IMR-90 (cell line): Measurements from ENCODE around the gene RFTN2. TPM values are rescaled to one million over a fixed set of nuclear protein-coding genes. Genes with fewer than 3 reads are reported as not detected.

Source experiments
- ATAC-seq: fragments of 200-7000 bp; cut with Tn5 transposase; 2 replicates; pipeline ENCODE4 v1.9.1; 2020; ENCODE audit warnings: low read depth, mild to moderate bottlenecking, moderate library complexity
- BruUV-seq: library from RNA; stranded (reverse); fragments of 400-500 nt; replicated peaks from 2 replicates; lab custom pipeline; 2021; lab: Mats Ljungman, UMichigan
- CTCF ChIA-PET: fragments of 300-600 bp; formaldehyde crosslinking; extraction: SDS; loops from one replicate; lab custom pipeline; 2021; ENCODE audit warnings: antibody characterized with exemption; lab: Yijun Ruan, JAX
- POLR2A ChIA-PET: fragments of 300-600 bp; sonication (Branson Sonifier 250); formaldehyde crosslinking; loops from one replicate; lab custom pipeline; 2022; ENCODE audit warnings: antibody characterized with exemption; ENCODE audit not compliant: unreplicated experiment; lab: Charles Lee
- DNase-seq: peaks from one replicate; pipeline ENCODE4 v3.0.0; 2013
- H2AFZ ChIP-seq: replicated peaks from 2 replicates; pipeline ENCODE3; 2013; ENCODE audit warnings: low read length, mild to moderate bottlenecking; ENCODE audit not compliant: poor library complexity
- H2AK5ac ChIP-seq: 2 replicates; pipeline ENCODE4 v1.6.1; 2013; ENCODE audit warnings: low read depth, low read length, inconsistent platforms
- H2AK9ac ChIP-seq: replicated peaks from 2 replicates; pipeline ENCODE3; 2013; ENCODE audit warnings: mild to moderate bottlenecking, low read depth, low read length, moderate library complexity; ENCODE audit not compliant: poor library complexity
- H2BK120ac ChIP-seq: 2 replicates; pipeline ENCODE4 v1.6.1; 2013; ENCODE audit warnings: low read depth, low read length, inconsistent platforms
- H2BK15ac ChIP-seq: 3 replicates; pipeline ENCODE4 v1.6.1; 2013; ENCODE audit warnings: low read depth, low read length, inconsistent platforms
- H2BK20ac ChIP-seq: 2 replicates; pipeline ENCODE4 v1.6.1; 2013; ENCODE audit warnings: low read depth, mild to moderate bottlenecking, inconsistent platforms, low read length, moderate library complexity
- H2BK5ac ChIP-seq: 2 replicates; pipeline ENCODE4 v1.6.1; 2013; ENCODE audit warnings: mild to moderate bottlenecking, low read depth, low read length, inconsistent platforms; ENCODE audit not compliant: poor library complexity, severe bottlenecking
- H3K14ac ChIP-seq: replicated peaks from 2 replicates; pipeline ENCODE4 v1.6.1; 2013; ENCODE audit warnings: low read depth, low read length, inconsistent platforms
- H3K18ac ChIP-seq: 2 replicates; pipeline ENCODE4 v1.6.1; 2013; ENCODE audit warnings: low read depth, low read length, control low read depth
- H3K23ac ChIP-seq: 2 replicates; pipeline ENCODE4 v1.6.1; 2013; ENCODE audit warnings: low read depth, low read length, inconsistent platforms
- H3K27ac ChIP-seq: 2 replicates; pipeline ENCODE4 v1.5.1; 2013; ENCODE audit warnings: mild to moderate bottlenecking, control low read depth, low read length; ENCODE audit not compliant: insufficient read depth
- H3K27me3 ChIP-seq: 2 replicates; pipeline ENCODE4 v1.6.1; 2013; ENCODE audit warnings: low read length; ENCODE audit not compliant: control insufficient read depth, insufficient read depth
- H3K36me3 ChIP-seq: 2 replicates; pipeline ENCODE4 v1.6.1; 2013; ENCODE audit warnings: low read length, mixed read lengths; ENCODE audit not compliant: control insufficient read depth, insufficient read depth
- H3K4ac ChIP-seq: 2 replicates; pipeline ENCODE4 v1.6.1; 2013; ENCODE audit warnings: low read depth, low read length, inconsistent platforms
- H3K4me1 ChIP-seq: 2 replicates; pipeline ENCODE4 v1.6.1; 2013; ENCODE audit warnings: low read length, mixed read lengths; ENCODE audit not compliant: control insufficient read depth, insufficient read depth
- H3K4me2 ChIP-seq: 2 replicates; pipeline ENCODE4 v1.6.1; 2013; ENCODE audit warnings: low read depth, mild to moderate bottlenecking, control low read depth, low read length, moderate library complexity
- H3K4me3 ChIP-seq: 2 replicates; pipeline ENCODE4 v1.5.1; 2013; ENCODE audit warnings: low read depth, mild to moderate bottlenecking, control low read depth, low read length, moderate library complexity; ENCODE audit not compliant: insufficient read depth
- H3K56ac ChIP-seq: 2 replicates; pipeline ENCODE4 v1.6.1; 2013; ENCODE audit warnings: low read length, inconsistent platforms; ENCODE audit not compliant: insufficient read depth; ENCODE audit errors: extremely low read depth
- H3K79me1 ChIP-seq, 2 experiments: 2 replicates each; pipeline ENCODE4 v1.6.1; 2013; ENCODE audit warnings: low read length in 2 of 2, inconsistent platforms in 1 of 2, low read depth in 1 of 2
- H3K9ac ChIP-seq: 2 replicates; pipeline ENCODE4 v1.6.1; 2013; ENCODE audit warnings: low read depth, low read length, control low read depth
- H3K9me1 ChIP-seq: 2 replicates; pipeline ENCODE4 v1.6.1; 2013; ENCODE audit warnings: low read length, inconsistent platforms; ENCODE audit not compliant: insufficient read depth
- H3K9me3 ChIP-seq: 2 replicates; pipeline ENCODE4 v1.6.1; 2013; ENCODE audit warnings: low read length; ENCODE audit not compliant: control insufficient read depth, insufficient read depth
- H4K20me1 ChIP-seq: 2 replicates; pipeline ENCODE4 v1.6.1; 2013; ENCODE audit warnings: low read length, inconsistent platforms; ENCODE audit not compliant: insufficient read depth
- H4K5ac ChIP-seq: 2 replicates; pipeline ENCODE4 v1.6.1; 2013; ENCODE audit warnings: mild to moderate bottlenecking, low read depth, low read length, control low read depth
- H4K8ac ChIP-seq, 2 experiments: 2 replicates each; pipeline ENCODE4 v1.6.1; 2013; ENCODE audit warnings: low read depth in 2 of 2, low read length in 2 of 2, control low read depth in 1 of 2, inconsistent platforms in 1 of 2
- H4K91ac ChIP-seq: 2 replicates; pipeline ENCODE4 v1.6.1; 2013; ENCODE audit warnings: low read depth, low read length, inconsistent platforms; ENCODE audit not compliant: insufficient read depth
- BHLHE40 ChIP-seq: fragments of 150-350 bp; IDR thresholded peaks from 2 replicates; pipeline ENCODE4 v1.6.1; 2016; ENCODE audit warnings: mild to moderate bottlenecking, low read depth, low read length
- CEBPB ChIP-seq: IDR thresholded peaks from 2 replicates; pipeline ENCODE4 v1.6.1; 2012; ENCODE audit warnings: low read depth, low read length, improper control_type of control experiment
- CHD1 ChIP-seq: IDR thresholded peaks from 2 replicates; pipeline ENCODE4 v1.6.1; 2012; ENCODE audit warnings: low read depth, low read length, improper control_type of control experiment
- FOS ChIP-seq: fragments of 150-350 bp; IDR thresholded peaks from 2 replicates; pipeline ENCODE4 v1.6.1; 2016; ENCODE audit warnings: low read depth, low read length
- MAFK ChIP-seq: IDR thresholded peaks from 2 replicates; pipeline ENCODE4 v1.6.1; 2012; ENCODE audit warnings: low read depth, low read length, improper control_type of control experiment
- MAZ ChIP-seq: IDR thresholded peaks from 2 replicates; pipeline ENCODE4 v1.6.1; 2012; ENCODE audit warnings: low read depth, mild to moderate bottlenecking, low read length, improper control_type of control experiment, moderate library complexity, borderline replicate concordance
- MXI1 ChIP-seq: IDR thresholded peaks from 2 replicates; pipeline ENCODE4 v1.6.1; 2012; ENCODE audit warnings: low read depth, mild to moderate bottlenecking, low read length, moderate library complexity, borderline replicate concordance
- NFE2L2 ChIP-seq: fragments of 150-350 bp; IDR thresholded peaks from 2 replicates; pipeline ENCODE4 v1.6.1; 2016; ENCODE audit warnings: low read depth, mild to moderate bottlenecking, low read length
- POLR2A ChIP-seq: IDR thresholded peaks from 2 replicates; pipeline ENCODE4 v1.6.1; 2012; ENCODE audit warnings: mild to moderate bottlenecking, low read depth, low read length
- RAD21 ChIP-seq: IDR thresholded peaks from 2 replicates; pipeline ENCODE4 v1.6.1; 2012; ENCODE audit warnings: low read length, improper control_type of control experiment
- RFX5 ChIP-seq: IDR thresholded peaks from 2 replicates; pipeline ENCODE4 v1.8.0; 2012; ENCODE audit warnings: low read depth, mild to moderate bottlenecking, low read length, moderate library complexity
- SMC3 ChIP-seq: fragments of 150-350 bp; IDR thresholded peaks from 2 replicates; pipeline ENCODE4 v1.6.1; 2016; ENCODE audit warnings: low read depth, mild to moderate bottlenecking, antibody characterized with exemption, low read length, moderate library complexity
- WGBS, 2 experiments: methylation state at CpG; one replicate each; pipeline versions ENCODE4 v1.1.5 to v1.1.7; 2013; ENCODE audit warnings: missing lambda C conversion rate in 2 of 2; ENCODE audit not compliant: insufficient read length in 1 of 2; ENCODE audit errors: extremely low coverage in 2 of 2; 5-methylcytosine and 5-hydroxymethylcytosine counted together
- dilution Hi-C: fragments of 300-500 bp; cut with HindIII; formaldehyde crosslinking; loops from one replicate; pipeline ENCODE4 v1.14.3; 2018; ENCODE audit warnings: low sequenced_read_pairs; ENCODE audit not compliant: unreplicated experiment
- in situ Hi-C: fragments of 300-500 bp; cut with MboI; formaldehyde crosslinking; loops from 3 replicates; pipeline ENCODE4 v1.14.3; 2019; ENCODE audit warnings: low sequenced_read_pairs, inconsistent platforms, mixed read lengths
- intact Hi-C: fragments of 100-400 bp; cut with micrococcal nuclease; formaldehyde crosslinking; loops from 2 replicates; pipeline ENCODE4 v1.10.0; 2022
- polyA plus RNA-seq, 3 experiments: library from polyadenylated mRNA; depleted of rRNA; stranded (reverse); fragments of >200 nt; gene quantifications; 2 replicates each; pipeline ENCODE4 v1.2.3, GENCODE V29; 2012; ENCODE audit warnings: low replicate concordance in 1 of 3
- total RNA-seq: library from RNA; depleted of rRNA; stranded (reverse); fragments of >200 nt; gene quantifications from 2 replicates; pipeline ENCODE4 v1.2.3, GENCODE V29; 2012
- TF ChIP-seq, protein P1 (sequence below): fragments of 150-350 bp; IDR thresholded peaks from 2 replicates; pipeline ENCODE4 v1.6.1; 2016; ENCODE audit warnings: low read depth, mild to moderate bottlenecking, low read length, moderate library complexity, borderline replicate concordance
- TF ChIP-seq, protein P2 (sequence below): conservative IDR thresholded peaks from 2 replicates; pipeline ENCODE4 v1.5.1; 2012; ENCODE audit warnings: mild to moderate bottlenecking, low read depth, low read length, improper control_type of control experiment
- TF ChIP-seq, protein P3 (sequence below): fragments of 150-350 bp; IDR thresholded peaks from 2 replicates; pipeline ENCODE4 v1.6.1; 2017; ENCODE audit warnings: mild to moderate bottlenecking, antibody characterized with exemption, low read length, low read depth

Gene RFTN2
- total and polyA plus RNA-seq, 2 of the 4 experiments (the other 2 are of a cell fraction) = 0.44 to 2.3 TPM

DNA sequence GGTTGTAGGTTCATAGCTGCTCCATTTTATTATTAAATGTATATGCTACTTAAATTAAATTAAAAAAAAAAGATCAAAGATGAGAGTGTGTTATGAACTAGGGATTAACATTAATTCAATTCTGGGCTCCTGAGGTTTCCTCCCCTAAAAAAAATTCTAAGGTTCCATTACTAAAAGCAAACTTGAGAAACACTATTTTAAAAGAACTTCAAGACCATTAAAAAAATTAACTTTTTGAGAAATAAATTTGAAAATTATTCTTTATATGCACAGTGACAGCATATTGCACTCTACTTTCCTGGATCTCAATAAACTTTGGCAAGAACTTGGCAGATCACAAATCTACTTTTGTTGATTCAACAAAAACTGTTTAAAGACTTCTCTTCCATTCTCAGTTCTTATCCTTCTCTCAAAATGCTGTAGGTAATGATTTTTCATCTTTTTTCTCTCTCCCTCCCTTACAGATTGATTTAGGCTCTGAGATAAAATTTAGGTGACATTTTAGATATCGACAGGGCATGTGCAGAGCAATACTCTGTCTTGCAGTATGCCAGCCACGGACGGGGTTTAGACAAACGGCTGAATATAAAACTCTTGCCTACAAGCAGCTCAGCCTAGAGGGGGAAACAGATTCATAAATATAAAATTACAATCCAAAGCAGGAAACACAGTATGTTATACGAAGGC lies 29.2 kb upstream of the RFTN2 start:
- WGBS, 2 experiments = no CpG with 5 or more reads among the region's 5 CpGs
- POLR2A ChIA-PET = no interaction called here
- no TSS peak for BruUV-seq
- TF ChIP-seq CEBPB (no peak), FOS (no peak), SMC3 (no peak), RAD21 (no peak), MAZ (no peak), MAFK (no peak), BHLHE40 (no peak), MXI1 (no peak), CHD1 (no peak), NFE2L2 (no peak), RFX5 (no peak), POLR2A (no peak)
- TF ChIP-seq, protein P1, sequence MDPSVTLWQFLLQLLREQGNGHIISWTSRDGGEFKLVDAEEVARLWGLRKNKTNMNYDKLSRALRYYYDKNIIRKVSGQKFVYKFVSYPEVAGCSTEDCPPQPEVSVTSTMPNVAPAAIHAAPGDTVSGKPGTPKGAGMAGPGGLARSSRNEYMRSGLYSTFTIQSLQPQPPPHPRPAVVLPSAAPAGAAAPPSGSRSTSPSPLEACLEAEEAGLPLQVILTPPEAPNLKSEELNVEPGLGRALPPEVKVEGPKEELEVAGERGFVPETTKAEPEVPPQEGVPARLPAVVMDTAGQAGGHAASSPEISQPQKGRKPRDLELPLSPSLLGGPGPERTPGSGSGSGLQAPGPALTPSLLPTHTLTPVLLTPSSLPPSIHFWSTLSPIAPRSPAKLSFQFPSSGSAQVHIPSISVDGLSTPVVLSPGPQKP = no peak
- TF ChIP-seq, protein P2, sequence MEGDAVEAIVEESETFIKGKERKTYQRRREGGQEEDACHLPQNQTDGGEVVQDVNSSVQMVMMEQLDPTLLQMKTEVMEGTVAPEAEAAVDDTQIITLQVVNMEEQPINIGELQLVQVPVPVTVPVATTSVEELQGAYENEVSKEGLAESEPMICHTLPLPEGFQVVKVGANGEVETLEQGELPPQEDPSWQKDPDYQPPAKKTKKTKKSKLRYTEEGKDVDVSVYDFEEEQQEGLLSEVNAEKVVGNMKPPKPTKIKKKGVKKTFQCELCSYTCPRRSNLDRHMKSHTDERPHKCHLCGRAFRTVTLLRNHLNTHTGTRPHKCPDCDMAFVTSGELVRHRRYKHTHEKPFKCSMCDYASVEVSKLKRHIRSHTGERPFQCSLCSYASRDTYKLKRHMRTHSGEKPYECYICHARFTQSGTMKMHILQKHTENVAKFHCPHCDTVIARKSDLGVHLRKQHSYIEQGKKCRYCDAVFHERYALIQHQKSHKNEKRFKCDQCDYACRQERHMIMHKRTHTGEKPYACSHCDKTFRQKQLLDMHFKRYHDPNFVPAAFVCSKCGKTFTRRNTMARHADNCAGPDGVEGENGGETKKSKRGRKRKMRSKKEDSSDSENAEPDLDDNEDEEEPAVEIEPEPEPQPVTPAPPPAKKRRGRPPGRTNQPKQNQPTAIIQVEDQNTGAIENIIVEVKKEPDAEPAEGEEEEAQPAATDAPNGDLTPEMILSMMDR = no peak
- TF ChIP-seq, protein P3, sequence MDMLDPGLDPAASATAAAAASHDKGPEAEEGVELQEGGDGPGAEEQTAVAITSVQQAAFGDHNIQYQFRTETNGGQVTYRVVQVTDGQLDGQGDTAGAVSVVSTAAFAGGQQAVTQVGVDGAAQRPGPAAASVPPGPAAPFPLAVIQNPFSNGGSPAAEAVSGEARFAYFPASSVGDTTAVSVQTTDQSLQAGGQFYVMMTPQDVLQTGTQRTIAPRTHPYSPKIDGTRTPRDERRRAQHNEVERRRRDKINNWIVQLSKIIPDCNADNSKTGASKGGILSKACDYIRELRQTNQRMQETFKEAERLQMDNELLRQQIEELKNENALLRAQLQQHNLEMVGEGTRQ = no peak

More for the DNA sequence above, 29.2 kb upstream of the RFTN2 start:
- H2BK15ac ChIP-seq = peak overlapping the region; percentile 72; the same call in 1 of the 3 replicates
- H2AK9ac ChIP-seq = no peak overlapping the region
- H3K56ac ChIP-seq = peak overlapping the region; percentile 98
- no peaks in the 10 kb centered on the region for H3K9me3 ChIP-seq
- H2AK5ac ChIP-seq = no peak overlapping the region
- H3K23ac ChIP-seq = peak overlapping the region; percentile 90
- peak overlapping the region; percentile 60 to 98; a peak in 3 of 4 replicates for H4K8ac ChIP-seq
- H3K27ac ChIP-seq = peak overlapping the region; percentile 48
- H4K91ac ChIP-seq = peak overlapping the region; percentile 88
- peaks cover 6% of the 10 kb centered on the region for H3K4me1 ChIP-seq
- H2BK5ac ChIP-seq = peak overlapping the region; percentile 84
- CTCF ChIA-PET = no interaction called here
- peak overlapping the region; percentile 32; the same call in 1 of the 2 replicates for H3K18ac ChIP-seq
- peak overlapping the region; percentile 68 for H3K4me2 ChIP-seq
- H3K79me1 ChIP-seq = peaks cover 12 to 26% of the 10 kb centered on the region in 2 experiments
- H3K4me3 ChIP-seq = peak overlapping the region; percentile 59
- peak overlapping the region; percentile 79 for H3K9ac ChIP-seq
- intact Hi-C loops (loop anchor here (1.0 to 10.0 kb wide), 5 partner anchors 187 to 593 kb away; partner anchors contain the start of genes HSPE1, MOB4 and SF3B1), dilution Hi-C loops (no loop called here), in situ Hi-C loops (loop anchor here (10.0 kb wide), 1 partner anchor 190 kb away; the partner anchor contains the start of gene MOB4)
- peak; percentile 43 for ATAC-seq
- H2AFZ ChIP-seq = peak overlapping the region; percentile 69
- H3K9me1 ChIP-seq = peaks cover 5% of the 10 kb centered on the region; the same call in 1 of the 2 replicates
- peak overlapping the region; percentile 31 for H4K5ac ChIP-seq
- no peaks in the 10 kb centered on the region for H3K36me3 ChIP-seq
- peak overlapping the region; percentile 79; the same call in 1 of the 2 replicates for H3K4ac ChIP-seq
- H2BK20ac ChIP-seq = peak overlapping the region; percentile 75; the same call in 1 of the 2 replicates
- H3K14ac ChIP-seq = peak overlapping the region; percentile 91
- H4K20me1 ChIP-seq = peaks cover 20% of the 10 kb centered on the region
- DNase-seq = no peak
- H3K27me3 ChIP-seq = no peaks in the 10 kb centered on the region
- H2BK120ac ChIP-seq = peak overlapping the region; percentile 92
